Uterus (tissue), 4 donors: ENCODE results near the gene CALML5. TPM values are rescaled to one million over a fixed set of nuclear protein-coding genes. Genes with fewer than 3 reads are reported as not detected.

Source experiments
- DNase-seq, 2 donors: peaks; one replicate each; pipeline ENCODE4 v3.0.0-alpha.2; 2019 to 2020
- H3K27ac ChIP-seq, 2 donors: fragments of 200-600 bp; sonication (generic); 1 replicate in 1 of 2; 2 replicates in 1 of 2; pipeline ENCODE4 v1.5.1; 2016 to 2018
- H3K27me3 ChIP-seq, 2 donors: fragments of 200-600 bp; sonication (generic); one replicate each; pipeline ENCODE4 v1.5.1; 2018 to 2019; ENCODE audit warnings: control low read depth in 1 of 2
- H3K36me3 ChIP-seq, 2 donors: fragments of 200-600 bp; sonication (generic); one replicate each; pipeline ENCODE4 v1.5.1; 2019; ENCODE audit warnings: control low read depth in 1 of 2
- H3K4me1 ChIP-seq, 2 donors: fragments of 200-600 bp; sonication (generic); one replicate each; pipeline ENCODE4 v1.5.1; 2018 to 2019; ENCODE audit warnings: control low read depth in 1 of 2
- H3K4me3 ChIP-seq, 2 donors: fragments of 200-600 bp; sonication (generic); 1 replicate in 1 of 2; 2 replicates in 1 of 2; pipeline ENCODE4 v1.5.1; 2018 to 2019; ENCODE audit warnings: mild to moderate bottlenecking in 1 of 2
- H3K9me3 ChIP-seq, 2 donors: fragments of 200-600 bp; sonication (generic); one replicate each; pipeline ENCODE4 v1.5.1; 2019; ENCODE audit warnings: control low read depth in 1 of 2
- CTCF ChIP-seq, 4 experiments: fragments of 200-600 bp in 2 of 4; fragments of 450-650 bp in 2 of 4; sonication (generic) in 2 of 4; IDR thresholded peaks; one replicate each; pipeline ENCODE4 v1.5.1; 2016 to 2019; ENCODE audit warnings: antibody characterized with exemption in 4 of 4, mild to moderate bottlenecking in 2 of 4, moderate library complexity in 1 of 4
- POLR2A ChIP-seq, 2 donors: fragments of 450-650 bp; IDR thresholded peaks; one replicate each; pipeline ENCODE4 v1.6.1; 2016; ENCODE audit warnings: antibody characterized with exemption in 2 of 2, mild to moderate bottlenecking in 1 of 2, moderate library complexity in 1 of 2
- intact Hi-C: fragments of 100-400 bp; cut with DNase I; formaldehyde crosslinking; loops from one replicate; pipeline ENCODE4 v1.15.1; 2023; ENCODE audit warnings: low total_unique reads
- total RNA-seq, 4 donors: library from RNA; depleted of rRNA in 3 of 4; stranded (reverse); fragments of >200 nt in 3 of 4; gene quantifications; one replicate each; pipeline versions ENCODE4 v1.1.0 to v1.2.4, GENCODE V29; 2014 to 2023
- donor health status: DM: yes; HTN: yes; CAD: no.

Gene CALML5
- total RNA-seq, 4 donors from 2014 or later, result not detected

GRCh38 chr10:5497948-5498730, 1.2 kb downstream of the CALML5 start:
- Histone ChIP-seq H3K36me3 (no peaks in the 10 kb centered on the region), H3K27me3 (no peaks in the 10 kb centered on the region), H3K4me1 (no peaks in the 10 kb centered on the region), H3K4me3 (no peak overlapping the region), H3K9me3 (no peaks in the 10 kb centered on the region), H3K27ac (no peak overlapping the region)
- DNase-seq, result peak in 1 of 2 donors; percentile 8
- no peak for TF ChIP-seq POLR2A (IDR thresholded peaks at IDR 0.05)
- no peak for TF ChIP-seq CTCF (IDR thresholded peaks at IDR 0.05)
- intact Hi-C loops, result no loop called here

GRCh38 chr10:5497289-5497688, 2.1 kb downstream of the CALML5 start:
- H3K4me3 ChIP-seq, result no peak overlapping the region

GRCh38 chr10:5496261-5497250, 2.8 kb downstream of the CALML5 start:
- no peak overlapping the region for H3K27ac ChIP-seq
- intact Hi-C loops, result no loop called here
- no peaks in the 10 kb centered on the region for H3K36me3 ChIP-seq
- DNase-seq, result no peak
- TF ChIP-seq CTCF (IDR thresholded peaks at IDR 0.05), result no peak
- TF ChIP-seq POLR2A (IDR thresholded peaks at IDR 0.05), result no peak
- no peaks in the 10 kb centered on the region for H3K9me3 ChIP-seq
- no peaks in the 10 kb centered on the region for H3K4me1 ChIP-seq
- no peak overlapping the region for H3K4me3 ChIP-seq
- no peaks in the 10 kb centered on the region for H3K27me3 ChIP-seq

More at GRCh38 chr10:5497289-5497688, 2.1 kb downstream of the CALML5 start:
- no peaks in the 10 kb centered on the region for H3K4me1 ChIP-seq
- H3K27ac ChIP-seq, result no peak overlapping the region
- H3K27me3 ChIP-seq, result no peaks in the 10 kb centered on the region
- H3K36me3 ChIP-seq, result no peaks in the 10 kb centered on the region
- intact Hi-C loops, result no loop called here
- no peaks in the 10 kb centered on the region for H3K9me3 ChIP-seq
- DNase-seq, result no peak
- TF ChIP-seq CTCF (IDR thresholded peaks at IDR 0.05) (no peak), POLR2A (IDR thresholded peaks at IDR 0.05) (no peak)

GRCh38 chr10:5494611-5495010, 4.8 kb downstream of the CALML5 start:
- intact Hi-C loops, result no loop called here
- no peaks in the 10 kb centered on the region for H3K27me3 ChIP-seq
- no peaks in the 10 kb centered on the region for H3K9me3 ChIP-seq
- TF ChIP-seq CTCF (IDR thresholded peaks at IDR 0.05) (no peak), POLR2A (IDR thresholded peaks at IDR 0.05) (no peak)
- no peaks in the 10 kb centered on the region for H3K4me1 ChIP-seq
- H3K27ac ChIP-seq, result no peak overlapping the region
- no peak overlapping the region for H3K4me3 ChIP-seq
- H3K36me3 ChIP-seq, result no peaks in the 10 kb centered on the region
- DNase-seq, result no peak

GRCh38 chr10:5493691-5494090, 5.7 kb downstream of the CALML5 start:
- intact Hi-C loops, result no loop called here

More at GRCh38 chr10:5493691-5494090, 5.7 kb downstream of the CALML5 start:
- no peak overlapping the region for H3K4me3 ChIP-seq
- H3K36me3 ChIP-seq, result no peaks in the 10 kb centered on the region
- no peak for TF ChIP-seq POLR2A (IDR thresholded peaks at IDR 0.05)
- TF ChIP-seq CTCF (IDR thresholded peaks at IDR 0.05), result no peak
- no peak overlapping the region for H3K27ac ChIP-seq
- H3K9me3 ChIP-seq, result no peaks in the 10 kb centered on the region
- H3K27me3 ChIP-seq, result no peaks in the 10 kb centered on the region
- no peaks in the 10 kb centered on the region for H3K4me1 ChIP-seq
- DNase-seq, result no peak
